Tibial nerve (tissue), 4 donors: ENCODE results near the gene LMO7.

Experiments
- EP300 ChIP-seq, 2 donors: sonication (generic); formaldehyde crosslinking; IDR thresholded peaks; one replicate each; pipeline ENCODE4 v1.6.1; 2017; ENCODE audit warnings: antibody characterized with exemption in 2 of 2, mild to moderate bottlenecking in 1 of 2
- POLR2A ChIP-seq, 2 donors: fragments of 450-650 bp; IDR thresholded peaks; one replicate each; pipeline ENCODE4 v1.6.1; 2017; ENCODE audit warnings: antibody characterized with exemption in 2 of 2, mild to moderate bottlenecking in 2 of 2, moderate library complexity in 2 of 2
- TF ChIP-seq, protein P1 (sequence below), 5 experiments: fragments of 200-600 bp in 3 of 5; fragments of 450-650 bp in 2 of 5; sonication (generic) in 3 of 5; IDR thresholded peaks; one replicate each; pipeline ENCODE4 v1.5.1; 2016 to 2019; ENCODE audit warnings: antibody characterized with exemption in 5 of 5, mild to moderate bottlenecking in 3 of 5, moderate library complexity in 2 of 5

DNA sequence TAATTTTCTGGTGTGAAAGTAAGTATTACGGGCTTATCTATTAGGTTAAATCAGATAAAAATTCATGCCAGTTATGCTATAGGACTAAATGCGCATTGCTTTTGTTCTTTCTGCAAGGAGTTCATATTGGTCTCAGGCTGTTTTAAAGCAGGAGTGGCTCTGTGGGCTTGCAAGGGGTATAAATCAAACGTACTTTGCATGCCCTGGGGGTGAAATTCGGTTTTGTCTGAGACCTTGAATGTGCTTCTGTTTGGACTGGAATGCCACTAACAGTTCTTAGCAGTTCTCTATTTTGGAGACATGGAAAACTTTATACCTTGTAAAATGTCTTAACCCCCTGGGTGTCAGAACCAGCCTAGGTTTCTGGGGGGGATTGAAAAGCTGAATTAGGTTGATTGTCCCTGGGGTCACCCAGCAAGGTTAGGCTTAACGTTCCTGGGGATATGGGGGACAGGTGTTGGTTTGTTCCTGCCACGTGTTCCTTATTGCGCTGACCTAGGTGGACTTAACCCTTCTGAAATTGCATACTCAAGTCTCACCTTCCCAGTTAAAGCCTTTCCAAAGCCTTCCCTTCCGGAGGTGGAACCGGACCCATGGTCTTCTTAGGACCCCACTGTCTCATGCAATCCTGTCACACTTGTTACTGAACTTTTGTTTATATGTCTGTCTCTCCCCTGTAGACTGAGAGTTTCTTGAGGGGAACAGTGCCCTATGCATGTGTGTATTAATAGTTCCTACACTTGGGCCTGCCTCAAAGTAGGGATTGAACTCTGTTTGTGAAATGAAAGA lies 182.2 kb downstream of the LMO7 start:
- TF ChIP-seq, protein P1, sequence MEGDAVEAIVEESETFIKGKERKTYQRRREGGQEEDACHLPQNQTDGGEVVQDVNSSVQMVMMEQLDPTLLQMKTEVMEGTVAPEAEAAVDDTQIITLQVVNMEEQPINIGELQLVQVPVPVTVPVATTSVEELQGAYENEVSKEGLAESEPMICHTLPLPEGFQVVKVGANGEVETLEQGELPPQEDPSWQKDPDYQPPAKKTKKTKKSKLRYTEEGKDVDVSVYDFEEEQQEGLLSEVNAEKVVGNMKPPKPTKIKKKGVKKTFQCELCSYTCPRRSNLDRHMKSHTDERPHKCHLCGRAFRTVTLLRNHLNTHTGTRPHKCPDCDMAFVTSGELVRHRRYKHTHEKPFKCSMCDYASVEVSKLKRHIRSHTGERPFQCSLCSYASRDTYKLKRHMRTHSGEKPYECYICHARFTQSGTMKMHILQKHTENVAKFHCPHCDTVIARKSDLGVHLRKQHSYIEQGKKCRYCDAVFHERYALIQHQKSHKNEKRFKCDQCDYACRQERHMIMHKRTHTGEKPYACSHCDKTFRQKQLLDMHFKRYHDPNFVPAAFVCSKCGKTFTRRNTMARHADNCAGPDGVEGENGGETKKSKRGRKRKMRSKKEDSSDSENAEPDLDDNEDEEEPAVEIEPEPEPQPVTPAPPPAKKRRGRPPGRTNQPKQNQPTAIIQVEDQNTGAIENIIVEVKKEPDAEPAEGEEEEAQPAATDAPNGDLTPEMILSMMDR (IDR thresholded peaks at IDR 0.05) = no peak
- TF ChIP-seq EP300 (IDR thresholded peaks at IDR 0.05) = no peak
- TF ChIP-seq POLR2A (IDR thresholded peaks at IDR 0.05) = no peak
